B cell (primary cell): ENCODE results near the gene LYPD5. TPM values are rescaled to one million over a fixed set of nuclear protein-coding genes. Genes with fewer than 3 reads are reported as not detected.

Experiments used
- ATAC-seq: fragments of 200-7000 bp; cut with Tn5 transposase; one replicate; pipeline ENCODE4 v1.10.0; 2021; ENCODE audit warnings: low read depth, mild to moderate bottlenecking, moderate number of reproducible peaks, moderate library complexity
- CTCF ChIA-PET: fragments of 350-600 bp; sonication (Branson Sonifier 250); formaldehyde crosslinking; loops from one replicate; lab custom pipeline; 2021; ENCODE audit warnings: antibody characterized with exemption, inconsistent platforms; lab: Charles Lee
- POLR2A ChIA-PET: fragments of 350-600 bp; sonication (Branson Sonifier 250); formaldehyde crosslinking; loops from one replicate; lab custom pipeline; 2021; ENCODE audit warnings: antibody characterized with exemption; lab: Charles Lee
- DNase-seq: peaks from one replicate; pipeline ENCODE4 v3.0.0; 2013
- H2AFZ ChIP-seq: 2 replicates; pipeline ENCODE4 v1.6.1; 2012; ENCODE audit warnings: mild to moderate bottlenecking, low read depth, low read length; ENCODE audit not compliant: insufficient read depth, poor library complexity, severe bottlenecking
- H3K27ac ChIP-seq, 2 donors: 1 replicate in 1 of 2; 2 replicates in 1 of 2; pipeline ENCODE4 v1.5.1; 2012 to 2013; ENCODE audit warnings: low read length in 2 of 2, mild to moderate bottlenecking in 2 of 2, moderate library complexity in 1 of 2
- H3K27me3 ChIP-seq, 4 experiments: fragments of 200-600 bp in 1 of 4; sonication (generic) in 1 of 4; replicated peaks in 1 of 4; 1 replicate in 2 of 4; 2 replicates in 2 of 4; pipeline versions ENCODE4 v1.6.1 to v1.7.0; 2013 to 2016; ENCODE audit warnings: low read length in 3 of 4, mild to moderate bottlenecking in 2 of 4, mixed read lengths in 1 of 4, moderate library complexity in 1 of 4; ENCODE audit not compliant: insufficient read depth in 4 of 4, control insufficient read depth in 3 of 4; ENCODE audit errors: control extremely low read depth in 1 of 4
- H3K36me3 ChIP-seq, 2 experiments: replicated peaks in 1 of 2; 1 replicate in 1 of 2; 2 replicates in 1 of 2; pipeline versions ENCODE4 v1.6.1 to v1.7.1; 2013; ENCODE audit warnings: low read length in 1 of 2; ENCODE audit not compliant: insufficient read depth in 2 of 2, control insufficient read depth in 1 of 2; ENCODE audit errors: control extremely low read depth in 1 of 2, extremely low read depth in 1 of 2
- H3K4me1 ChIP-seq, 2 donors: fragments of 200-600 bp in 1 of 2; sonication (generic) in 1 of 2; 1 replicate in 1 of 2; 2 replicates in 1 of 2; pipeline versions ENCODE4 v1.5.1 to v1.6.1; 2013 to 2017; ENCODE audit warnings: low read length in 2 of 2; ENCODE audit not compliant: control insufficient read depth in 2 of 2, insufficient read depth in 2 of 2
- H3K4me2 ChIP-seq: replicated peaks from 2 replicates; pipeline ENCODE3; 2012; ENCODE audit warnings: mild to moderate bottlenecking, low read depth, low read length; ENCODE audit not compliant: poor library complexity, severe bottlenecking
- H3K4me3 ChIP-seq, 5 experiments: fragments of 200-600 bp in 1 of 5; sonication (generic) in 1 of 5; 1 replicate in 3 of 5; 2 replicates in 2 of 5; pipeline versions ENCODE4 v1.5.1 to v1.7.0; 2011 to 2016; ENCODE audit warnings: low read length in 4 of 5, mild to moderate bottlenecking in 4 of 5, low read depth in 2 of 5, control low read depth in 1 of 5, moderate library complexity in 1 of 5; ENCODE audit not compliant: insufficient read depth in 1 of 5; ENCODE audit errors: control extremely low read depth in 1 of 5, extremely low read depth in 1 of 5
- H3K79me2 ChIP-seq: fragments of 200-600 bp; sonication (generic); one replicate; pipeline ENCODE4 v1.6.0; 2016; ENCODE audit warnings: low read length; ENCODE audit not compliant: control insufficient read depth, insufficient read depth
- H3K9ac ChIP-seq: fragments of 200-600 bp; sonication (generic); 2 replicates; pipeline ENCODE4 v1.6.1; 2017; ENCODE audit warnings: mild to moderate bottlenecking, low read length, moderate library complexity
- H3K9me3 ChIP-seq, 3 donors: one replicate each; pipeline versions ENCODE4 v1.6.1 to v1.7.1; 2013; ENCODE audit warnings: low read length in 2 of 3; ENCODE audit not compliant: control insufficient read depth in 2 of 3, insufficient read depth in 1 of 3; ENCODE audit errors: control extremely low read depth in 1 of 3
- H4K20me1 ChIP-seq: 2 replicates; pipeline ENCODE4 v1.6.0; 2012; ENCODE audit warnings: mild to moderate bottlenecking, low read length; ENCODE audit not compliant: insufficient read depth, control insufficient read depth, poor library complexity, severe bottlenecking
- H3K27ac Mint-ChIP-seq: one replicate; pipeline ENCODE4 v1.8.0; 2021; ENCODE audit warnings: mixed read lengths
- H3K27me3 Mint-ChIP-seq: one replicate; pipeline ENCODE4 v1.8.0; 2021; ENCODE audit warnings: mixed read lengths
- H3K4me1 Mint-ChIP-seq: one replicate; pipeline ENCODE4 v1.8.0; 2021; ENCODE audit warnings: mixed read lengths
- H3K4me3 Mint-ChIP-seq: one replicate; pipeline ENCODE4 v1.8.0; 2021; ENCODE audit warnings: mixed read lengths
- H3K9me3 Mint-ChIP-seq: one replicate; pipeline ENCODE4 v1.8.0; 2022; ENCODE audit warnings: mixed read lengths; ENCODE audit not compliant: insufficient read depth
- EZH2 ChIP-seq: IDR thresholded peaks from 2 replicates; pipeline ENCODE4 v1.6.1; 2012; ENCODE audit warnings: borderline replicate concordance, low read depth, mild to moderate bottlenecking, moderate library complexity, low read length; ENCODE audit not compliant: insufficient read depth, poor library complexity, severe bottlenecking
- WGBS: methylation state at CpG from one replicate; pipeline ENCODE4 v1.1.5; 2013; ENCODE audit warnings: missing lambda C conversion rate; ENCODE audit not compliant: insufficient coverage; 5-methylcytosine and 5-hydroxymethylcytosine counted together
- intact Hi-C: fragments of 100-400 bp; cut with micrococcal nuclease; formaldehyde crosslinking; loops from one replicate; pipeline ENCODE4 v1.10.0; 2022
- polyA plus RNA-seq: library from polyadenylated mRNA; depleted of rRNA; stranded (reverse); fragments of >200 nt; gene quantifications from 2 replicates; pipeline ENCODE4 v1.2.3, GENCODE V29; 2012
- total RNA-seq, 2 donors: library from RNA; stranded (reverse); fragments of 120-200 nt in 1 of 2; gene quantifications; 1 replicate in 1 of 2; 2 replicates in 1 of 2; pipeline versions ENCODE4 v1.2.3 to v1.2.4, GENCODE V29; 2013 to 2022
- TF ChIP-seq, protein P1 (sequence below): fragments of 200-600 bp; IDR thresholded peaks from one replicate; pipeline ENCODE4 v1.8.0; 2022; ENCODE audit warnings: antibody characterized with exemption, mild to moderate bottlenecking

LYPD5 gene
- total and polyA plus RNA-seq, 2 donors (not counting 1 experiment from before 2014, with no cell fraction given): 0.46 TPM; not detected in 1

DNA sequence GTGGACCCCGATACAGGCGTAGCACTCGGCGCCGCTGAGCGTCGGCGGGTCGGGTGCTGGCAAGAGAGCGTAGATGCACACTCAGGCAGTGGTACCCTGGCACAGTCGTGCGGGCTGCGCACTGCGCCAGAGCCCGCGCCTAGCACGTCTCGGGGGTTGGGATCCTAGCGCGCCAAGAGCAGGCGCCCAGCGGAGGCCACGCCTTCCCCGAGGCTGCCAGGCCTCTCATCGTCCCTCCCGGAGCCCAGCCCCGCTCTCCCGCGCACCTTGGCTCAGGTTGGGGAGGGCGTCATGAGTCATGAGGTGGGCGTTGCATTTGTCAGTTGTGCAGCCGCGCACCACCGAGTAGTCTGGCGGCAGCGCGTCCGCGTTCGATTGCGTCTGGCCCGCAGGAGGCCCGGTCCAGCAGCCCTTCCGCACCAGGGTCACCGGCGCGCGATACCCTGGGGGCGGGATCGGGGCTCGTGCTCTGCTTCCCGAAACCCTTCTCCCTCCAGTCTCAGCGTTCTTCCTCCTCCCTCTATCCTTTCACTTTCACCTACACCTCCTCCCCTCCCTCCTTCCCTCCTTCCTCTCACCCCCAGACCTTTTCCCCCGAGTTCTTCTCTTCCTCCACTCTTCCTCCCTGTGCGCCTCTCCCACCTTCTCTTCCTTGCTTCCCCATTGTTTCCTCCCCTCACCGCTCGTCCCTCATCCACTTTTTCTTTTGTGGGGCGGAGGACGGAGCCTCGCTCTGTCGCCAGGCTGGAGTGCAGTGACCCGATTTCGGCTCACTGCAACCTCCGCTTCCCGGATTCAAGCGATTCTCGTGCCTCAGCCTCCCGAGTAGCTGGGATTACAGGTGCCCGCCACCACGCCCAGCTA lies 3.5 kb downstream of the LYPD5 start:
- H3K9ac ChIP-seq: peak overlapping the region; percentile 64
- peaks cover 0 to 46% (median 14%) of the 10 kb centered on the region in 4 experiments for H3K27me3 ChIP-seq
- no peak overlapping the region for H3K27ac Mint-ChIP-seq
- peaks cover 32% of the 10 kb centered on the region for H3K27me3 Mint-ChIP-seq
- no peaks in the 10 kb centered on the region for H4K20me1 ChIP-seq
- WGBS: 20% methylated on average over 70 of the region's 70 CpGs
- DNase-seq (peak; percentile 35), ATAC-seq (peak; percentile 45)
- ChIA-PET CTCF (no interaction called here), POLR2A (interaction anchor here (0.6 kb wide), 1 partner anchor 413 kb away, joined by 3 read pairs; no protein-coding TSS in a partner anchor)
- H3K4me3 ChIP-seq: peak overlapping the region in 4 of 5 experiments; percentile 35 to 66 (median 52)
- H3K27ac ChIP-seq: no peak overlapping the region
- H3K4me1 Mint-ChIP-seq: peaks cover 10% of the 10 kb centered on the region
- intact Hi-C loops: no loop called here
- peaks cover 2 to 32% (median 5%) of the 10 kb centered on the region in 3 donors for H3K9me3 ChIP-seq
- H3K4me2 ChIP-seq: peak overlapping the region; percentile 87
- H3K9me3 Mint-ChIP-seq: no peaks in the 10 kb centered on the region
- H3K36me3 ChIP-seq: no peaks in the 10 kb centered on the region
- H2AFZ ChIP-seq: peak overlapping the region; percentile 78
- H3K4me3 Mint-ChIP-seq: peak overlapping the region; percentile 82
- TF ChIP-seq, protein P1, sequence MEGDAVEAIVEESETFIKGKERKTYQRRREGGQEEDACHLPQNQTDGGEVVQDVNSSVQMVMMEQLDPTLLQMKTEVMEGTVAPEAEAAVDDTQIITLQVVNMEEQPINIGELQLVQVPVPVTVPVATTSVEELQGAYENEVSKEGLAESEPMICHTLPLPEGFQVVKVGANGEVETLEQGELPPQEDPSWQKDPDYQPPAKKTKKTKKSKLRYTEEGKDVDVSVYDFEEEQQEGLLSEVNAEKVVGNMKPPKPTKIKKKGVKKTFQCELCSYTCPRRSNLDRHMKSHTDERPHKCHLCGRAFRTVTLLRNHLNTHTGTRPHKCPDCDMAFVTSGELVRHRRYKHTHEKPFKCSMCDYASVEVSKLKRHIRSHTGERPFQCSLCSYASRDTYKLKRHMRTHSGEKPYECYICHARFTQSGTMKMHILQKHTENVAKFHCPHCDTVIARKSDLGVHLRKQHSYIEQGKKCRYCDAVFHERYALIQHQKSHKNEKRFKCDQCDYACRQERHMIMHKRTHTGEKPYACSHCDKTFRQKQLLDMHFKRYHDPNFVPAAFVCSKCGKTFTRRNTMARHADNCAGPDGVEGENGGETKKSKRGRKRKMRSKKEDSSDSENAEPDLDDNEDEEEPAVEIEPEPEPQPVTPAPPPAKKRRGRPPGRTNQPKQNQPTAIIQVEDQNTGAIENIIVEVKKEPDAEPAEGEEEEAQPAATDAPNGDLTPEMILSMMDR: no peak
- TF ChIP-seq EZH2: no peak
- H3K79me2 ChIP-seq: no peaks in the 10 kb centered on the region
- peaks cover 11 to 12% of the 10 kb centered on the region in 2 donors for H3K4me1 ChIP-seq

DNA sequence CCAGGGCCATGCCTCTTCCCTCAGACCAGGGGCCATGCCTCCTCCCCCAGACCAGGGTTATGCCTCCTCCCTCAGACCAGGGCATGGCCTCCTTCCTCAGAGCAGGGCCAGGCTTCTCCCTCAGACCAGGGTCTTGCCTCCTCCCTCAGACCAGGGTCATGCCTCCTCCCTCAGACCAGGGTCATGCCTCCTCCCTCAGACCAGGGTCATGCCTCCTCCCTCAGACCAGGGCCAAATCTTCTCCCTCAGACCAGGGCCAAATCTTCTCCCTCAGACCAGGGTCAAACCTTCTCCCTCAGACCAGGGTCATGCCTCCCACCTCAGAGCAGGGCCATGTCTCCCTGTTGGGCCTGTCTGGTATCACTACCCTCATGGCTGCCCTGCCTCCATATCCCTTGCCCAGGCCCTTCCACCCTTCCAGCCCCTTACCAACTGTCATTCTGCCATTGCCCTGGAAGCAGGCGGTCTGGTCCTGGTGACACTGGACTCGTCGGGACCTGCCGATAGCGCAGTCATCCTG lies 4.2 kb downstream of the LYPD5 start:
- intact Hi-C loops: no loop called here
- Mint-ChIP-seq H3K27ac (no peak overlapping the region), H3K4me1 (peaks cover 10% of the 10 kb centered on the region), H3K27me3 (peaks cover 39% of the 10 kb centered on the region), H3K4me3 (peak overlapping the region; percentile 82), H3K9me3 (no peaks in the 10 kb centered on the region)
- ChIA-PET CTCF (no interaction called here), POLR2A (no interaction called here)
- Histone ChIP-seq H3K27me3 (peaks cover 0 to 52% (median 16%) of the 10 kb centered on the region in 4 experiments), H3K9me3 (peaks cover 2 to 32% (median 5%) of the 10 kb centered on the region in 3 donors), H3K4me3 (peak overlapping the region in 4 of 5 experiments; percentile 35 to 66 (median 52)), H3K9ac (peak overlapping the region; percentile 64), H4K20me1 (no peaks in the 10 kb centered on the region), H3K36me3 (no peaks in the 10 kb centered on the region), H3K79me2 (no peaks in the 10 kb centered on the region), H3K4me1 (peaks cover 11 to 12% of the 10 kb centered on the region in 2 donors), H2AFZ (peak overlapping the region; percentile 78), H3K27ac (no peak overlapping the region), H3K4me2 (peak overlapping the region; percentile 87)
- no peak for TF ChIP-seq EZH2
- TF ChIP-seq, protein P1: no peak
- DNase-seq (no peak), ATAC-seq (no peak)
- 61% methylated on average over 5 of the region's 5 CpGs for WGBS
